ENCODE results near the gene STARD5. TPM values are rescaled to one million over a fixed set of nuclear protein-coding genes. Genes with fewer than 3 reads are reported as not detected.

STARD5 gene
- total RNA-seq, 4 donors from 2014 or later = 37.8 to 39.6 (median 38.7) TPM

DNA sequence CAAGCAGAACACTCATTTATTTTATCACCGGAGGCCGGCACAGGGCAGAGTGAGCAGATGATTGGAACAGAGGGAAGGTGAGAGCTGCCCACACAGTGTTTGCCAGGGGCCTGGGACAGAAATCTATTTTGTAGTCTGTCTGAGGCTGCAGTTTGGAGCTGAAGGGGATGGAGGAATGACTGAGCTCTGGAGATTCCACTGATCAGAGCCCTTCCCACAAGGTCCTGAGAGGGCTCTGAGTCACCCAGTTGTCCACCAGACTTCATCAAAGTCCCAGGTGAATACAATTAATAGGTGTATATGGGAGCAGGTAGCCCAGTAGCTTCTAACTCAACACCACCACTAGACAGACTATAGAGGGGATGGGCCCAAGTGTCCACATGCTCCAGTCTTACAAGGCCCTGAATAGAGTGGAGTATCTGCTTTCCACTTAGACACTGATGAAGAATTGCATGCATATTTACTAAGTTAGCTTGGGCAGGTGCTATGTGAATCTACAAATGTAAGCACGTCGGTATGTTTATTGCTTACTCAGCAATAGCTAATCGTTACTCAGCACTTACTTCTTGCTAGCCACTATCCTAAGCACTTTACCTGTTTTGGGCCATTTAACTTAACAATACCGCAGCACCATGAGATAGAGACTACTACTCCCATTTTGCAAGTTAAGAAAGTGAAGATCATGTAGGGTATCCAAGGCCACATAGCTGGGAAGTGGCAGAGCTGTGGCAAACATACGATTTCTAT, 2.7 kb upstream of the STARD5 start:
- H3K9me3 ChIP-seq = no peaks in the 10 kb centered on the region
- peaks cover 0 to 12% (median 0%) of the 10 kb centered on the region in 4 donors for H3K4me1 ChIP-seq
- H3K27me3 ChIP-seq = no peaks in the 10 kb centered on the region
- H3K36me3 ChIP-seq = no peaks in the 10 kb centered on the region
- TF ChIP-seq, protein P1, sequence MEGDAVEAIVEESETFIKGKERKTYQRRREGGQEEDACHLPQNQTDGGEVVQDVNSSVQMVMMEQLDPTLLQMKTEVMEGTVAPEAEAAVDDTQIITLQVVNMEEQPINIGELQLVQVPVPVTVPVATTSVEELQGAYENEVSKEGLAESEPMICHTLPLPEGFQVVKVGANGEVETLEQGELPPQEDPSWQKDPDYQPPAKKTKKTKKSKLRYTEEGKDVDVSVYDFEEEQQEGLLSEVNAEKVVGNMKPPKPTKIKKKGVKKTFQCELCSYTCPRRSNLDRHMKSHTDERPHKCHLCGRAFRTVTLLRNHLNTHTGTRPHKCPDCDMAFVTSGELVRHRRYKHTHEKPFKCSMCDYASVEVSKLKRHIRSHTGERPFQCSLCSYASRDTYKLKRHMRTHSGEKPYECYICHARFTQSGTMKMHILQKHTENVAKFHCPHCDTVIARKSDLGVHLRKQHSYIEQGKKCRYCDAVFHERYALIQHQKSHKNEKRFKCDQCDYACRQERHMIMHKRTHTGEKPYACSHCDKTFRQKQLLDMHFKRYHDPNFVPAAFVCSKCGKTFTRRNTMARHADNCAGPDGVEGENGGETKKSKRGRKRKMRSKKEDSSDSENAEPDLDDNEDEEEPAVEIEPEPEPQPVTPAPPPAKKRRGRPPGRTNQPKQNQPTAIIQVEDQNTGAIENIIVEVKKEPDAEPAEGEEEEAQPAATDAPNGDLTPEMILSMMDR (IDR thresholded peaks at IDR 0.05) = no peak
- no peak for TF ChIP-seq POLR2A (IDR thresholded peaks at IDR 0.05)
- no peak overlapping the region for H3K4me3 ChIP-seq
- no peak overlapping the region for H3K27ac ChIP-seq
- DNase-seq = no peak

DNA sequence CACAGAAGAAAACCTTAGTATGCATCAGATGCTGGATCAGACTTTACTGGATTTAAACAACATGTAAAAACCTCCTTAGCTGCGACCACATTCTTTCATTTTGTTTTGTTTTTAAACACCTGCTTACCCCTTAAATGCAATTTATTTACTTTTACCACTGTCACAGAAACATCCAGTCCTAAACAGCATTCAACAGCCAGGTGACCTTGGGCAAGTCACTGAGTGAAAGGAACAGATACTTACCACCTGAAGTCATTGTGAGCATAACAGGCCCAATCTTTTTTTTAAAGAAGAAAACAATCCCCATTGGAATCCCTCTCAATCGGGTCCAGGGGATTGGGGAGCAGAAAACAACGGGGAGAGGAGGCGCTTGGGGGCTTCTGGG, 390 bp downstream of the STARD5 start:
- TF ChIP-seq POLR2A (IDR thresholded peaks at IDR 0.05) = no peak
- TF ChIP-seq, protein P1 (IDR thresholded peaks at IDR 0.05) = no peak
- Histone ChIP-seq H3K4me1 (peaks cover 0 to 12% (median 0%) of the 10 kb centered on the region in 4 donors), H3K36me3 (peaks cover 0 to 16% (median 0%) of the 10 kb centered on the region in 3 donors), H3K27me3 (no peaks in the 10 kb centered on the region), H3K4me3 (peak overlapping the region; percentile 70 to 89 (median 84)), H3K9me3 (no peaks in the 10 kb centered on the region), H3K27ac (peak overlapping the region; percentile 78 to 93 (median 84))
- DNase-seq = no peak

DNA sequence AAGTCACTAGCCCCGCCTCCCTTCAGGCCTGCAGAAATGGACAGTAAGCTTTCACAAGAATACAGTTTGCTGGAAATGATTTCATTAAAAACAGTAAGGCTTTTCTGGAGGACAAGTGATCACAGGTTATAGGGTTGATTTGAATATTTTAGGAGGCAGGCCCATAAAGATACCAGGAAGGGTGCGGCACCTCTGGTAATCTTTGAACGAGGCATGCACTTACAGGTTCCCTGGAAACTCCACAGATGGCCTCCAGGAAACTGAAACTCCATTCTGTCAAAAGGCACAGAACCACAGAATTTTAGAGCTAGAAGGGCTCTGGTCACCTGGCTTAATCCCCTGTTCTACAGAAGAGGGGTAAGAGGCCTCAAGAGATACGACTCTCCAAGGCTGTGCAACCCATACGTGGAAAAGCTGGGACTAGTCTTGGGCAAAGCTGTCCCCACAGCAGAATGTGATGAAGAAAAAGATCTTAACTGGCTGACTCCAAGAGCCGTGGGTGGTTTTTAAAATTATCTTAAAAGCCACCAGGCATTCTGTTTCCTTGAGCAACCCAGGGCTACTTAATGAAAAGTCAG, 1.2 kb downstream of the STARD5 start:
- Histone ChIP-seq H3K36me3 (peaks cover 0 to 24% (median 0%) of the 10 kb centered on the region in 3 donors), H3K27me3 (no peaks in the 10 kb centered on the region), H3K9me3 (no peaks in the 10 kb centered on the region), H3K4me3 (peak overlapping the region in 3 of 4 donors; percentile 80 to 89 (median 87)), H3K27ac (peak overlapping the region in 3 of 4 donors; percentile 78 to 93 (median 87)), H3K4me1 (peaks cover 0 to 12% (median 0%) of the 10 kb centered on the region in 4 donors)
- TF ChIP-seq, protein P1 (IDR thresholded peaks at IDR 0.05) = peak in 1 of 6 experiments; percentile 12
- TF ChIP-seq POLR2A (IDR thresholded peaks at IDR 0.05) = no peak
- peak in 1 of 3 donors; percentile 58 for DNase-seq

DNA sequence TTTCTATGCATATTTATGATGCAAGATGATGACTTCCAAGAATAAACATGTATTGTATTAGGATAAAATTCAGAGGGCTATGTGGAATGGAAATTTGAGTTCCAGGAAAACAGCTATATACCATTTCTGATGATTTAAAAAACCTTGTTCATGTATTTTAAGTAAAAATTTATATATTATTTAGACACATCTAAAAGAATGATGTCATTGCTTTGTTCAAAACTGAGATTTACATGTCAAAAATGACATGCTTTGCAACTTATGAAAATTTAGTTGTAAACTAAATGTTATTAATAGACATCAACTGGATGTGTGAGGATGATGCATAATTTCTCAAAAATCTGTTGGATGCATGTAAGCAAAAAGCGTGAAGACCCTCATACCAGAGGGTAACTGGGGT, 2.3 kb downstream of the STARD5 start:
- no peak for DNase-seq
- H3K4me3 ChIP-seq = no peak overlapping the region
- no peaks in the 10 kb centered on the region for H3K27me3 ChIP-seq
- H3K9me3 ChIP-seq = no peaks in the 10 kb centered on the region
- H3K36me3 ChIP-seq = peaks cover 0 to 35% (median 0%) of the 10 kb centered on the region in 3 donors
- TF ChIP-seq, protein P1 (IDR thresholded peaks at IDR 0.05) = no peak
- no peak for TF ChIP-seq POLR2A (IDR thresholded peaks at IDR 0.05)
- peaks cover 0 to 12% (median 0%) of the 10 kb centered on the region in 4 donors for H3K4me1 ChIP-seq
- peak overlapping the region in 1 of 4 donors; percentile 87 for H3K27ac ChIP-seq

DNA sequence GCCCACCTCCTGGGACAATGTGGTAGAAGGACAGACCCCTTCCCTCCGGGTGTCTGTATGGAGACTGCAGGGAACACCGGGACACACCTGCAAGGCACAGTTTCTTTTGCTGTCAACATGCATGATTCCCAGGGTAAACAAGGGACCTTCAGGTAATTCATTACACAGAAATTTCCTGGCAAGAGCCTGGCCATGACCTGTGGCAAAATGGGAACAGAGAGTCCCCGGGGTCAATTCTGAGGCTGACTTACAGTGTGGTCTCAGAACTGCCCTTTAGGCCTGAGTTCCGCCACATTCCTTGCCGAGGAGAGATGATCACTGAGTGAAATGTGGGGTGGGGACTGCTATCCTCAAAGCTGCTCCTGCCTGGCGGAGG, 6.3 kb downstream of the STARD5 start:
- TF ChIP-seq POLR2A (IDR thresholded peaks at IDR 0.05) = no peak
- TF ChIP-seq, protein P1 (IDR thresholded peaks at IDR 0.05) = no peak
- Histone ChIP-seq H3K9me3 (no peaks in the 10 kb centered on the region), H3K4me1 (peaks cover 0 to 16% (median 6%) of the 10 kb centered on the region in 4 donors), H3K4me3 (no peak overlapping the region), H3K36me3 (peaks cover 0 to 55% (median 0%) of the 10 kb centered on the region in 3 donors), H3K27me3 (no peaks in the 10 kb centered on the region), H3K27ac (peak overlapping the region in 1 of 4 donors; percentile 60)
- peak in 2 of 3 donors; percentile 15 to 37 for DNase-seq

Data from Peyer's patch (tissue), 4 donors.